Measurements from ENCODE around the gene WNT1. TPM values are rescaled to one million over a fixed set of nuclear protein-coding genes. Genes with fewer than 3 reads are reported as not detected.
A peak's percentile ranks its signal among the peaks of the same experiment; 100 is the strongest.

Gene WNT1
- total RNA-seq, 1 experiment from 2014 or later: not detected

DNA sequence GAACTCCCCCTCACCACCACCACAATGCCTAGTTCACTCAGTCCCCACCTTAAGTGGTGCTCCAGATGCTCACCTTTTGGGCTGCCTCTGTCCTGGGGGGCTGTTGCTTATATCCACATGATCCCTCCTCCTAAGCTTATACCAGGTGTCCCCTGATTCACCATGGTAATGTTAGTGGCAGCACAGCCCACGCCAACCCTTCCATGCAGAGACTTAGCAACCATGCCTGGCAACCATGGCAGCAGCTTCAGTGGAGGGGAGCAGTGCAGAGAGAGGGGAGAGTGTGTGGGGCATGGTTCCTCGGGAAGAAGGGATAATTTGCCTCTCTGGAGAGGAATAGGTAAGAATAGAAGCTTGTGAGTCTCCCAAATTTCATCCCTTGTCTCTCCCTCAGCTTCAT is 22.2 kb downstream of the WNT1 start:
- Histone ChIP-seq H3K4ac (ENCODE audit: low read depth, low read length) (no peak overlapping the region), H2AK5ac (ENCODE audit: insufficient read length, low read length) (no peak overlapping the region), H4K20me1 (ENCODE audit: control insufficient read depth, insufficient read depth, insufficient read length) (no peaks in the 10 kb centered on the region), H3K4me2 (ENCODE audit: insufficient read depth, insufficient read length, low read length) (peak overlapping the region; percentile 58), H3K4me1 (ENCODE audit: insufficient read depth, low read length) (no peaks in the 10 kb centered on the region), H3K18ac (ENCODE audit: insufficient read length, low read depth, low read length) (no peak overlapping the region), H4K8ac (replicated peaks; ENCODE audit: insufficient read length, low read depth, low read length) (no peak overlapping the region), H3K9ac (ENCODE audit: extremely low read depth, insufficient read length, low read length) (no peak overlapping the region), H3K56ac (ENCODE audit: insufficient read length, low read depth, low read length) (no peak overlapping the region), H2BK12ac (ENCODE audit: insufficient read length, low read depth, low read length) (no peak overlapping the region), H2BK20ac (ENCODE audit: low read depth, low read length, poor library complexity, severe bottlenecking) (no peak overlapping the region), H3K79me1 (ENCODE audit: insufficient read depth, low read depth, low read length, poor library complexity, severe bottlenecking) (no peaks in the 10 kb centered on the region), H3K27ac (ENCODE audit: insufficient read length, low read depth, low read length) (no peak overlapping the region), H3K23me2 (ENCODE audit: insufficient read length, low read depth, low read length, poor library complexity, severe bottlenecking) (peaks cover 27% of the 10 kb centered on the region), H2BK120ac (ENCODE audit: low read depth, low read length, poor library complexity, severe bottlenecking) (no peak overlapping the region), H3K79me2 (ENCODE audit: insufficient read depth, low read length) (no peaks in the 10 kb centered on the region), H2BK5ac (ENCODE audit: insufficient read length, low read length) (no peak overlapping the region), H3T11ph (ENCODE audit: low read length) (no peak overlapping the region), H2BK15ac (ENCODE audit: low read depth, low read length) (no peak overlapping the region), H3K9me3 (ENCODE audit: control insufficient read depth, low read depth, low read length) (no peaks in the 10 kb centered on the region), H2AFZ (ENCODE audit: low read length) (no peak overlapping the region), H3K23ac (ENCODE audit: insufficient read length, low read depth, low read length) (no peak overlapping the region), H3K27me3 (ENCODE audit: insufficient read depth, low read length) (peaks cover 34% of the 10 kb centered on the region; the same call in 1 of the 2 replicates), H4K5ac (ENCODE audit: insufficient read length, low read depth, low read length) (no peak overlapping the region), H3K14ac (ENCODE audit: insufficient read depth, low read length) (no peak overlapping the region), H4K91ac (ENCODE audit: insufficient read length, low read depth, low read length) (no peak overlapping the region)
- peak; percentile 14 for DNase-seq
- TF ChIP-seq, protein P1, sequence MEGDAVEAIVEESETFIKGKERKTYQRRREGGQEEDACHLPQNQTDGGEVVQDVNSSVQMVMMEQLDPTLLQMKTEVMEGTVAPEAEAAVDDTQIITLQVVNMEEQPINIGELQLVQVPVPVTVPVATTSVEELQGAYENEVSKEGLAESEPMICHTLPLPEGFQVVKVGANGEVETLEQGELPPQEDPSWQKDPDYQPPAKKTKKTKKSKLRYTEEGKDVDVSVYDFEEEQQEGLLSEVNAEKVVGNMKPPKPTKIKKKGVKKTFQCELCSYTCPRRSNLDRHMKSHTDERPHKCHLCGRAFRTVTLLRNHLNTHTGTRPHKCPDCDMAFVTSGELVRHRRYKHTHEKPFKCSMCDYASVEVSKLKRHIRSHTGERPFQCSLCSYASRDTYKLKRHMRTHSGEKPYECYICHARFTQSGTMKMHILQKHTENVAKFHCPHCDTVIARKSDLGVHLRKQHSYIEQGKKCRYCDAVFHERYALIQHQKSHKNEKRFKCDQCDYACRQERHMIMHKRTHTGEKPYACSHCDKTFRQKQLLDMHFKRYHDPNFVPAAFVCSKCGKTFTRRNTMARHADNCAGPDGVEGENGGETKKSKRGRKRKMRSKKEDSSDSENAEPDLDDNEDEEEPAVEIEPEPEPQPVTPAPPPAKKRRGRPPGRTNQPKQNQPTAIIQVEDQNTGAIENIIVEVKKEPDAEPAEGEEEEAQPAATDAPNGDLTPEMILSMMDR (conservative IDR thresholded peaks at IDR 0.05): no peak
- Mint-ChIP-seq H3K4me3 (peak overlapping the region in 1 of 2 experiments; percentile 10; a peak in 1 of 5 replicates), H3K27ac (no peak overlapping the region), H3K36me3 (ENCODE audit: insufficient read depth in 1 of 3, low read depth in 3 of 3) (peaks cover 6 to 21% (median 7%) of the 10 kb centered on the region in 3 experiments; a peak in 5 of 7 replicates), H3K27me3 (ENCODE audit: low read depth) (peaks cover 63% of the 10 kb centered on the region), H3K9me3 (no peaks in the 10 kb centered on the region), H3K4me1 (peaks cover 13 to 28% of the 10 kb centered on the region in 2 experiments)
- no CpG with 5 or more reads among the region's 2 CpGs for WGBS (ENCODE audit: extremely low coverage, insufficient read length, low lambda C conversion rate)

Data from H9 (cell line).